Testis (tissue), 3 donors: ENCODE measurements around the gene ACSL6. TPM values are rescaled to one million over a fixed set of nuclear protein-coding genes. Genes with fewer than 3 reads are reported as not detected.

Source experiments
- DNase-seq: peaks from one replicate; pipeline ENCODE4 v3.0.0-alpha.2; 2019
- H3K27ac ChIP-seq, 2 donors: fragments of 200-600 bp; sonication (generic); one replicate each; pipeline ENCODE4 v1.5.1; 2019
- H3K27me3 ChIP-seq: fragments of 200-600 bp; sonication (generic); one replicate; pipeline ENCODE4 v1.5.1; 2019
- H3K36me3 ChIP-seq: fragments of 200-600 bp; sonication (generic); one replicate; pipeline ENCODE4 v1.5.1; 2017; ENCODE audit warnings: low read depth; ENCODE audit errors: missing control alignments
- H3K4me1 ChIP-seq: fragments of 200-600 bp; sonication (generic); one replicate; pipeline ENCODE4 v1.5.1; 2019
- H3K4me3 ChIP-seq, 2 donors: fragments of 200-600 bp; sonication (generic); one replicate each; pipeline ENCODE4 v1.5.1; 2017 to 2019
- H3K9me3 ChIP-seq: fragments of 200-600 bp; sonication (generic); one replicate; pipeline ENCODE4 v1.5.1; 2017
- CTCF ChIP-seq, 3 experiments: fragments of 450-650 bp in 2 of 3; fragments of 200-600 bp in 1 of 3; sonication (generic) in 1 of 3; IDR thresholded peaks; one replicate each; pipeline ENCODE4 v1.5.1; 2016 to 2019; ENCODE audit warnings: antibody characterized with exemption in 3 of 3, mild to moderate bottlenecking in 2 of 3, moderate library complexity in 1 of 3
- POLR2A ChIP-seq: fragments of 450-650 bp; IDR thresholded peaks from one replicate; pipeline ENCODE4 v1.6.1; 2017; ENCODE audit warnings: antibody characterized with exemption, mild to moderate bottlenecking, moderate library complexity
- WGBS, 2 donors: methylation state at CpG; one replicate each; pipeline ENCODE4 v1.1.5; 2018; 5-methylcytosine and 5-hydroxymethylcytosine counted together
- intact Hi-C: fragments of 100-400 bp; cut with DNase I; formaldehyde crosslinking; loops from one replicate; pipeline ENCODE4 v1.15.1; 2023; ENCODE audit warnings: low total_unique reads
- polyA plus RNA-seq: library from polyadenylated mRNA; stranded (reverse); fragments of 350-450 nt; fragmentation: Illumina TruSeq; extraction: RNeasy Lipid Tissue Mini Kit (QIAGEN cat#74804); gene quantifications from one replicate; pipeline ENCODE4 v1.2.3, GENCODE V29; 2014; ENCODE audit warnings: low read depth, low replicate concordance; ENCODE audit not compliant: insufficient read depth
- total RNA-seq, 2 donors: library from RNA; depleted of rRNA; stranded (reverse); fragments of >200 nt; gene quantifications; one replicate each; pipeline ENCODE4 v1.2.3, GENCODE V29; 2016

Gene ACSL6
- total and polyA plus RNA-seq, 3 donors from 2014 or later: 38.5 to 98.7 (median 44.9) TPM

GRCh38 chr5:132009706-132010405 is 1.6 kb downstream of the ACSL6 start:
- Histone ChIP-seq H3K36me3 (no peaks in the 10 kb centered on the region), H3K4me3 (no peak overlapping the region), H3K27ac (no peak overlapping the region), H3K9me3 (no peaks in the 10 kb centered on the region), H3K27me3 (no peaks in the 10 kb centered on the region), H3K4me1 (peaks cover 4% of the 10 kb centered on the region)
- intact Hi-C loops: loop anchor here (5.0 kb wide), 1 partner anchor 423 kb away; no protein-coding TSS in a partner anchor
- TF ChIP-seq CTCF (IDR thresholded peaks at IDR 0.05) (no peak), POLR2A (no peak)
- no peak for DNase-seq
- 76 to 88% methylated on average over 3 of the region's 3 CpGs for WGBS, 2 donors

DNA sequence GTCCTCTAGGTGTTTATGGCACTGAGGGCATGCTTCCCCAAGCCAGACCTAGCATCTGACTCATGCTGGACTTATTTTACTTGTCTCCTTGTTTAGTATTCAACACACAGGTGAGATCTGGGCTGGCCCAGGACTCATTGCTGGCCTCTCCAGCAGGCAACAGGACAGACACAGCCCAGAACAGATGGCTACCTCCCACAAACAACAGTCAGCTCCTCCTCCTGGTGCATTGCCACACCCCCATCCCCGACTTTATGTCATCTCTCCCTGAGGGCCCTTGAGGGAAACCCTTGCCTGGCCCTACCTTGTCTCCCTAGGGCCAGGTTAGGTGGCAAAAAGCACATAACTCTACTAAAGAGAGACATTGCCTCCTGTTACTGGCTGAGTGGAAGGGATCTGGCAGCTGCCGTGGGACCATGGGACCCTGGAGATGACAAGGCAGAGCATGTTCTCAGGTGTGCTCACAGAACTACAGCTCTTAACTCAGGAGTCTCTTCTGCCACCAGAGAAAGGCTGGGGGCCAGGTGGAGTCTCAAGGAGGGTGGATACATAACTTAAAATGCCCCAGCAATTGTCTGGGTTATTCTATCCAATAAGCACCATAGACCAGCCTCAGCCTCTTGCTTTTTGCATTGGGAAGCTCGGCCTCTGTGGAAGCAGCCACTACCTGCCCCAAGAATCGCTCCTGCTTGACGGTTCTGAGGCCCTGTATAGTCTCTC is 2.3 kb downstream of the ACSL6 start:
- DNase-seq: no peak
- Histone ChIP-seq H3K4me3 (no peak overlapping the region), H3K27ac (no peak overlapping the region), H3K9me3 (no peaks in the 10 kb centered on the region), H3K27me3 (no peaks in the 10 kb centered on the region), H3K4me1 (peaks cover 6% of the 10 kb centered on the region), H3K36me3 (no peaks in the 10 kb centered on the region)
- TF ChIP-seq CTCF (IDR thresholded peaks at IDR 0.05) (no peak), POLR2A (no peak)
- WGBS, 2 donors: 69 to 74% methylated on average over 5 of the region's 5 CpGs
- intact Hi-C loops: loop anchor here (5.0 kb wide), 1 partner anchor 422 kb away; no protein-coding TSS in a partner anchor

GRCh38 chr5:132008163-132008473 is 3.3 kb downstream of the ACSL6 start:
- no peaks in the 10 kb centered on the region for H3K9me3 ChIP-seq
- TF ChIP-seq POLR2A (no peak), CTCF (IDR thresholded peaks at IDR 0.05) (no peak)
- H3K4me1 ChIP-seq: peaks cover 14% of the 10 kb centered on the region
- WGBS, 2 donors: 79 to 86% methylated on average over 2 of the region's 2 CpGs
- no peaks in the 10 kb centered on the region for H3K27me3 ChIP-seq
- no peak for DNase-seq
- H3K36me3 ChIP-seq: no peaks in the 10 kb centered on the region
- H3K27ac ChIP-seq: no peak overlapping the region
- H3K4me3 ChIP-seq: no peak overlapping the region
- intact Hi-C loops: loop anchor here (5.0 kb wide), 1 partner anchor 421 kb away; no protein-coding TSS in a partner anchor

DNA sequence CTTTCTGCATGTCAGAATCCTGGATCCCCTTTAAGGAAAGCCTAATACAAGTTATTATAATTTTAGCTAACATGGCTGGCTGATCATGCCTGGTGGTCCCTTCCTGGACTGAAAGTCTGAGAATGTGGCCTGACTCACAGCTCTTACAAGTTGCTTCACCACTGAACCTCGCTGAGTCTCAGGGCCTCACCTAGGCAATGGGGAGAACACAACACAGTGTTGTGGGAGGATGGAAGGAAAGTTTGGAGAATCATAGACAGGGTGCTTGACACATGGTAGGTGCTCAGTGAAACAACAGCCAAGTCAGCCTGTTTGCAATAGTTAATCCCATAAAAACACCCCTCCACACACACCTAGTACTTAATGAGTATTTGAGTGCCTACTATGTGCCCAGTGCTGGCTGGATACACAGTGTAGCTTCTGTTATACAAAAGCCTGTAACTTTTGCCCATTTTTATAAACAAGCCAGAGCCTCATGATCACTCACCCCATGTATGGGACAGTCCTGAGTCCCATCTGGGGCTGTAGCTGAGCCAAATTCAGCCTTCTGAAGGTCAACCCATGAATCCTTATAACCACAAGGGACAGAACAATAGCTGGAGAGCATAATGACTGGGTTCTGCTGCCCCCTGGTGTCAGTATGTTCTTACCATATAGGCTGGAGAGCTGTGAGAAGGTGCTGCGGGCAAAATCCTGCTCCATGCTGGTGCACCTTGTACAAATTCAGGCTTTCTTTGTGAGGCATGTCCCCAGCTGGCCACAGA is 3.9 kb downstream of the ACSL6 start:
- no peaks in the 10 kb centered on the region for H3K36me3 ChIP-seq

More for the DNA sequence above, 3.9 kb downstream of the ACSL6 start:
- H3K27ac ChIP-seq: no peak overlapping the region
- intact Hi-C loops: loop anchor here (5.0 kb wide), 1 partner anchor 420 kb away; no protein-coding TSS in a partner anchor
- H3K4me1 ChIP-seq: peaks cover 19% of the 10 kb centered on the region
- 53 to 55% methylated on average over 2 of the region's 2 CpGs for WGBS, 2 donors
- DNase-seq: peak; percentile 94
- H3K27me3 ChIP-seq: no peaks in the 10 kb centered on the region
- TF ChIP-seq CTCF (IDR thresholded peaks at IDR 0.05) (peak; percentile 69 to 88 (median 77)), POLR2A (no peak)
- no peak overlapping the region for H3K4me3 ChIP-seq
- H3K9me3 ChIP-seq: no peaks in the 10 kb centered on the region
